ENCODE measurements around the gene TAS1R2.
"Not testable (repeated sequence)": the region's sequence is repeated elsewhere in the genome, so short reads cannot be mapped to it uniquely, and the experiment has no call there.

Gene TAS1R2

GRCh38 chr1:18868354-18868753, 8.9 kb upstream of the TAS1R2 start:
- no peak for DNase-seq

GRCh38 chr1:18866846-18867245, 7.4 kb upstream of the TAS1R2 start:
- DNase-seq, result no peak

GRCh38 chr1:18866314-18866713, 6.9 kb upstream of the TAS1R2 start:
- no peak for DNase-seq

GRCh38 chr1:18865176-18865575, 5.7 kb upstream of the TAS1R2 start:
- DNase-seq, result no peak

- DNase-seq, result no peak
Measured at GRCh38 chr1:18861590-18861989, 2.1 kb upstream of the TAS1R2 start.

GRCh38 chr1:18861082-18861481, 1.6 kb upstream of the TAS1R2 start:
- no peak for DNase-seq

- DNase-seq, result no peak
Measured at GRCh38 chr1:18858070-18858688, 1.3 kb downstream of the TAS1R2 start.

- DNase-seq, result no peak
Measured at GRCh38 chr1:18856435-18856834, 3.0 kb downstream of the TAS1R2 start.

- DNase-seq, result no peak
Measured at GRCh38 chr1:18855573-18855972, 3.9 kb downstream of the TAS1R2 start.

- no peak for DNase-seq
Measured at GRCh38 chr1:18854331-18855025, 5.0 kb downstream of the TAS1R2 start.

- no peak for DNase-seq
Measured at GRCh38 chr1:18852501-18852900, 7.0 kb downstream of the TAS1R2 start.

- DNase-seq, result no peak
Measured at GRCh38 chr1:18849261-18849711, 10.2 kb downstream of the TAS1R2 start.

GRCh38 chr1:18847723-18848122, 11.7 kb downstream of the TAS1R2 start:
- not testable (repeated sequence) for DNase-seq

- DNase-seq, result no peak
Measured at GRCh38 chr1:18840145-18840544, 19.3 kb downstream of the TAS1R2 start.

- DNase-seq, result no peak
Measured at GRCh38 chr1:18836654-18837053, 22.8 kb downstream of the TAS1R2 start.

- DNase-seq, result not testable (repeated sequence)
Measured at GRCh38 chr1:18832319-18832718, 27.1 kb downstream of the TAS1R2 start.

GRCh38 chr1:18831656-18832055, 27.8 kb downstream of the TAS1R2 start:
- DNase-seq, result no peak

- no peak for DNase-seq
Measured at GRCh38 chr1:18830596-18830995, 28.9 kb downstream of the TAS1R2 start.

- DNase-seq, result no peak
Measured at GRCh38 chr1:18829671-18830070, 29.8 kb downstream of the TAS1R2 start.

- DNase-seq, result no peak
Measured at GRCh38 chr1:18828224-18828623, 31.2 kb downstream of the TAS1R2 start.

GRCh38 chr1:18823438-18823837, 36.0 kb downstream of the TAS1R2 start:
- DNase-seq, result no peak

- DNase-seq, result peak; percentile 2
Measured at GRCh38 chr1:18820791-18821641, 38.4 kb downstream of the TAS1R2 start.

- no peak for DNase-seq
Measured at GRCh38 chr1:18819986-18820790, 39.3 kb downstream of the TAS1R2 start.

All from NCI-H774 (cell line).